OCI-LY3 (cell line): ENCODE results near the gene PACSIN2.

Experiments
- H2AFZ ChIP-seq: fragments of 200-600, 300-600 bp; shearing (Covaris generic); 2 replicates; pipeline ENCODE4 v1.6.0; 2014; ENCODE audit warnings: antibody characterized with exemption, low read depth, low read length
- H3K27ac ChIP-seq: fragments of 200-600, 300-600 bp; sonication (generic); 2 replicates; pipeline ENCODE4 v1.5.1; 2014; ENCODE audit warnings: mild to moderate bottlenecking, low read length, moderate library complexity, mixed read lengths
- H3K27me3 ChIP-seq: fragments of 200-600, 300-600 bp; sonication (generic); 2 replicates; pipeline ENCODE4 v1.6.1; 2014; ENCODE audit warnings: low read depth, low read length, mixed read lengths
- H3K36me3 ChIP-seq: fragments of 200-600, 300-600 bp; sonication (generic); replicated peaks from 2 replicates; pipeline ENCODE3; 2014; ENCODE audit warnings: low read depth, low read length, mixed read lengths
- H3K4me1 ChIP-seq: fragments of 300-600, 200-600 bp; sonication (generic); 2 replicates; pipeline ENCODE4 v1.6.1; 2014; ENCODE audit warnings: low read length, mixed read lengths
- H3K4me2 ChIP-seq: fragments of 200-600, 300-600 bp; sonication (generic); 2 replicates; pipeline ENCODE4 v1.6.1; 2014; ENCODE audit warnings: low read length, mixed read lengths
- H3K4me3 ChIP-seq: fragments of 300-600, 200-600 bp; sonication (generic); 2 replicates; pipeline ENCODE4 v1.5.1; 2014; ENCODE audit warnings: antibody characterized with exemption, mild to moderate bottlenecking, low read length, moderate library complexity
- H3K79me2 ChIP-seq: fragments of 300-600, 200-600 bp; shearing (Covaris generic); 2 replicates; pipeline ENCODE4 v1.6.1; 2014; ENCODE audit warnings: mild to moderate bottlenecking, low read length, mixed read lengths
- H3K9ac ChIP-seq: fragments of 300-600, 200-600 bp; shearing (Covaris generic); 2 replicates; pipeline ENCODE4 v1.6.0; 2014; ENCODE audit warnings: mild to moderate bottlenecking, low read length, moderate library complexity
- H3K9me3 ChIP-seq: fragments of 200-600, 300-600 bp; shearing (Covaris generic); 2 replicates; pipeline ENCODE4 v1.6.1; 2014; ENCODE audit warnings: low read length, mixed read lengths; ENCODE audit not compliant: insufficient read depth
- H4K20me1 ChIP-seq: fragments of 200-600, 300-600 bp; sonication (generic); 2 replicates; pipeline ENCODE4 v1.6.1; 2016; ENCODE audit warnings: low read length, mixed read lengths; ENCODE audit not compliant: insufficient read depth
- CTCF ChIP-seq: fragments of 200-600, 300-600 bp; sonication (generic); IDR thresholded peaks from 2 replicates; pipeline ENCODE4 v1.5.1; 2014; ENCODE audit warnings: antibody characterized with exemption, low read length, low read depth
- EZH2phosphoT487 ChIP-seq: fragments of 200-600 bp; shearing (Covaris generic); IDR thresholded peaks from 2 replicates; pipeline ENCODE4 v1.6.1; 2018; ENCODE audit warnings: antibody characterized with exemption, mixed run types, low read depth

The PACSIN2 gene

GRCh38 chr22:42833104-42833503 lies 181.8 kb downstream of the PACSIN2 start:
- Histone ChIP-seq H3K79me2 (no peaks in the 10 kb centered on the region), H4K20me1 (no peaks in the 10 kb centered on the region), H3K4me3 (peak overlapping the region; percentile 28; the same call in 1 of the 2 replicates), H3K27ac (peak overlapping the region; percentile 87), H3K4me1 (peaks cover 28% of the 10 kb centered on the region), H3K4me2 (peak overlapping the region; percentile 73), H3K27me3 (no peaks in the 10 kb centered on the region), H3K9ac (no peak overlapping the region), H3K9me3 (no peaks in the 10 kb centered on the region), H2AFZ (no peak overlapping the region), H3K36me3 (peaks cover 52% of the 10 kb centered on the region)
- TF ChIP-seq EZH2phosphoT487: no peak
- TF ChIP-seq CTCF: no peak

GRCh38 chr22:42831712-42832111 lies 183.2 kb downstream of the PACSIN2 start:
- Histone ChIP-seq H4K20me1 (no peaks in the 10 kb centered on the region), H3K36me3 (peaks cover 50% of the 10 kb centered on the region), H2AFZ (no peak overlapping the region), H3K4me2 (no peak overlapping the region), H3K9ac (no peak overlapping the region), H3K79me2 (no peaks in the 10 kb centered on the region), H3K9me3 (no peaks in the 10 kb centered on the region), H3K4me3 (no peak overlapping the region), H3K27me3 (no peaks in the 10 kb centered on the region), H3K27ac (no peak overlapping the region), H3K4me1 (peaks cover 28% of the 10 kb centered on the region)
- TF ChIP-seq CTCF (no peak), EZH2phosphoT487 (no peak)

- TF ChIP-seq CTCF: no peak
- Histone ChIP-seq H3K4me1 (peaks cover 25% of the 10 kb centered on the region), H3K4me2 (no peak overlapping the region), H2AFZ (no peak overlapping the region), H3K4me3 (no peak overlapping the region), H3K36me3 (peaks cover 37% of the 10 kb centered on the region), H3K9ac (no peak overlapping the region), H3K9me3 (no peaks in the 10 kb centered on the region), H3K27me3 (no peaks in the 10 kb centered on the region), H4K20me1 (no peaks in the 10 kb centered on the region), H3K79me2 (no peaks in the 10 kb centered on the region), H3K27ac (no peak overlapping the region)
Measured at GRCh38 chr22:42830161-42830560, 184.8 kb downstream of the PACSIN2 start.

GRCh38 chr22:42829302-42829701 lies 185.6 kb downstream of the PACSIN2 start:
- no peaks in the 10 kb centered on the region for H3K79me2 ChIP-seq
- H3K9me3 ChIP-seq: no peaks in the 10 kb centered on the region
- no peak overlapping the region for H3K27ac ChIP-seq
- no peak overlapping the region for H2AFZ ChIP-seq
- H3K9ac ChIP-seq: no peak overlapping the region
- H3K36me3 ChIP-seq: peaks cover 35% of the 10 kb centered on the region
- peaks cover 17% of the 10 kb centered on the region for H3K4me1 ChIP-seq
- no peaks in the 10 kb centered on the region for H4K20me1 ChIP-seq
- no peak overlapping the region for H3K4me2 ChIP-seq
- no peaks in the 10 kb centered on the region for H3K27me3 ChIP-seq
- no peak for TF ChIP-seq CTCF
- no peak overlapping the region for H3K4me3 ChIP-seq
